Mesenchymal stem cell (in vitro differentiated cells and primary cell): Measurements from ENCODE around the gene ZNF148.

Experiments used
- DNase-seq: peaks from one replicate; pipeline ENCODE4 v3.0.0-alpha.2; 2013
- H2AFZ ChIP-seq: one replicate; pipeline ENCODE4 v1.6.1; 2013; ENCODE audit warnings: low read depth, mild to moderate bottlenecking, control low read depth, inconsistent platforms, low read length, moderate library complexity
- H2AK5ac ChIP-seq: 2 replicates; pipeline ENCODE4 v1.6.1; 2013; ENCODE audit warnings: low read length, moderate library complexity, mild to moderate bottlenecking, inconsistent platforms; ENCODE audit not compliant: severe bottlenecking
- H2BK120ac ChIP-seq: one replicate; pipeline ENCODE4 v1.6.1; 2013; ENCODE audit warnings: low read depth, mild to moderate bottlenecking, inconsistent platforms, low read length, moderate library complexity
- H2BK12ac ChIP-seq, 2 experiments: one replicate each; pipeline ENCODE4 v1.6.1; 2013; ENCODE audit warnings: inconsistent platforms in 2 of 2, low read length in 2 of 2, mild to moderate bottlenecking in 2 of 2, moderate library complexity in 2 of 2, control low read depth in 1 of 2
- H2BK15ac ChIP-seq: one replicate; pipeline ENCODE4 v1.6.1; 2013; ENCODE audit warnings: mild to moderate bottlenecking, low read depth, inconsistent platforms; ENCODE audit not compliant: poor library complexity, severe bottlenecking
- H2BK5ac ChIP-seq: 2 replicates; pipeline ENCODE4 v1.6.1; 2013; ENCODE audit warnings: low read depth, mild to moderate bottlenecking, low read length, control low read depth, inconsistent platforms; ENCODE audit not compliant: poor library complexity, severe bottlenecking
- H3K14ac ChIP-seq, 2 experiments: one replicate each; pipeline ENCODE4 v1.6.1; 2013; ENCODE audit warnings: inconsistent platforms in 2 of 2, low read length in 2 of 2, control low read depth in 1 of 2, mild to moderate bottlenecking in 1 of 2, moderate library complexity in 1 of 2
- H3K18ac ChIP-seq, 2 experiments: one replicate each; pipeline ENCODE4 v1.6.1; 2013; ENCODE audit warnings: inconsistent platforms in 2 of 2, low read length in 2 of 2, control low read depth in 1 of 2, low read depth in 1 of 2, mild to moderate bottlenecking in 1 of 2
- H3K23ac ChIP-seq, 2 experiments: one replicate each; pipeline ENCODE4 v1.6.1; 2013; ENCODE audit warnings: inconsistent platforms in 2 of 2, low read length in 2 of 2, mild to moderate bottlenecking in 2 of 2, moderate library complexity in 2 of 2, control low read depth in 1 of 2
- H3K27ac ChIP-seq: 2 replicates; pipeline ENCODE4 v1.5.1; 2013; ENCODE audit warnings: mild to moderate bottlenecking, moderate library complexity, low read length, control low read depth, inconsistent platforms; ENCODE audit not compliant: poor library complexity, severe bottlenecking
- H3K27me3 ChIP-seq, 2 experiments: 2 replicates each; pipeline versions ENCODE4 v1.6.1 to v1.7.0; 2013; ENCODE audit warnings: low read length in 2 of 2, mild to moderate bottlenecking in 2 of 2, moderate library complexity in 2 of 2, control low read depth in 1 of 2, inconsistent platforms in 1 of 2; ENCODE audit not compliant: control insufficient read depth in 1 of 2, insufficient read depth in 1 of 2
- H3K36me3 ChIP-seq, 2 experiments: 2 replicates each; pipeline versions ENCODE4 v1.6.1 to v1.7.0; 2013; ENCODE audit warnings: low read length in 2 of 2, control low read depth in 1 of 2, inconsistent platforms in 1 of 2, low read depth in 1 of 2, mild to moderate bottlenecking in 1 of 2; ENCODE audit not compliant: insufficient read depth in 2 of 2, control insufficient read depth in 1 of 2
- H3K4ac ChIP-seq, 2 experiments: one replicate each; pipeline ENCODE4 v1.6.1; 2013; ENCODE audit warnings: inconsistent platforms in 2 of 2, low read length in 2 of 2, mild to moderate bottlenecking in 2 of 2, moderate library complexity in 2 of 2, control low read depth in 1 of 2, low read depth in 1 of 2
- H3K4me1 ChIP-seq: 2 replicates; pipeline ENCODE4 v1.6.1; 2013; ENCODE audit warnings: low read depth, low read length, control low read depth; ENCODE audit not compliant: control insufficient read depth, insufficient read depth
- H3K4me2 ChIP-seq: 2 replicates; pipeline ENCODE4 v1.6.1; 2013; ENCODE audit warnings: low read length, mild to moderate bottlenecking, inconsistent platforms; ENCODE audit not compliant: poor library complexity, severe bottlenecking
- H3K4me3 ChIP-seq, 2 experiments: 2 replicates each; pipeline versions ENCODE4 v1.5.1 to v1.7.0; 2013; ENCODE audit warnings: low read length in 2 of 2, mild to moderate bottlenecking in 2 of 2, control low read depth in 1 of 2, low read depth in 1 of 2; ENCODE audit not compliant: insufficient read depth in 1 of 2
- H3K79me1 ChIP-seq: replicated peaks from 2 replicates; pipeline ENCODE4 v1.6.1; 2013; ENCODE audit warnings: mild to moderate bottlenecking, control low read depth, low read length, inconsistent platforms; ENCODE audit not compliant: poor library complexity, severe bottlenecking
- H3K9ac ChIP-seq: 2 replicates; pipeline ENCODE4 v1.7.0; 2013; ENCODE audit warnings: mild to moderate bottlenecking, low read length, moderate library complexity
- H3K9me3 ChIP-seq: 2 replicates; pipeline ENCODE4 v1.7.0; 2013; ENCODE audit warnings: mild to moderate bottlenecking, low read length; ENCODE audit not compliant: control insufficient read depth
- H4K8ac ChIP-seq: one replicate; pipeline ENCODE4 v1.6.1; 2013; ENCODE audit warnings: inconsistent platforms, mild to moderate bottlenecking, low read length, moderate library complexity
- H4K91ac ChIP-seq: one replicate; pipeline ENCODE4 v1.6.1; 2013; ENCODE audit warnings: mild to moderate bottlenecking, low read length, inconsistent platforms
- WGBS: methylation state at CpG from one replicate; pipeline ENCODE4 v1.1.7; 2013; ENCODE audit warnings: mixed read lengths; 5-methylcytosine and 5-hydroxymethylcytosine counted together

Gene ZNF148

DNA sequence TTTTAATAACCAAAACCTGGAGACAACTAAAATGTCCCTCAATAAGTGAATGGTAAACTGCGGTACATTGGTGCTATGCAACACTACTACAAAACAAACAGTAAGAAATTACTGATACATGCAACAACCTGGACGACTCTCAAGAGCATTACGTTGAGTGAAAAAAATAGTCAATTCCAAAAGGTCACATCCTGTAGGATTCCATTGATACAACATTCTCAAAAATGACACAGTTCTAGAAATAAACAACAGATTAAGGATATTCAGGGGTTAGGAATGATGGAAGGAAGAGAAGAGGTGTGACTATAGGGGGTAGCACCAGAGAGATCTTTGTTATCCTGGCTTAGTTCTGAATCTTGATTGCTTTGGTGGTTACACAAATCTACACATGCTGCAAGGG lies 72.2 kb downstream of the ZNF148 start:
- Histone ChIP-seq H3K4me1 (peaks cover 2% of the 10 kb centered on the region), H2BK15ac (no peak overlapping the region), H3K27me3 (no peaks in the 10 kb centered on the region), H3K9ac (no peak overlapping the region), H2BK120ac (no peak overlapping the region), H3K79me1 (peaks cover 23% of the 10 kb centered on the region), H3K23ac (no peak overlapping the region), H3K4me3 (no peak overlapping the region), H2AK5ac (no peak overlapping the region), H4K8ac (peak overlapping the region; percentile 12), H3K36me3 (peaks cover 6 to 8% of the 10 kb centered on the region in 2 experiments), H2BK5ac (no peak overlapping the region), H3K4me2 (no peak overlapping the region), H3K18ac (peak overlapping the region in 1 of 2 experiments; percentile 49), H2BK12ac (no peak overlapping the region), H3K4ac (no peak overlapping the region), H3K27ac (no peak overlapping the region), H4K91ac (no peak overlapping the region), H2AFZ (no peak overlapping the region), H3K14ac (no peak overlapping the region), H3K9me3 (no peaks in the 10 kb centered on the region)
- DNase-seq = no peak
- 93% methylated on average over 3 of the region's 3 CpGs for WGBS

DNA sequence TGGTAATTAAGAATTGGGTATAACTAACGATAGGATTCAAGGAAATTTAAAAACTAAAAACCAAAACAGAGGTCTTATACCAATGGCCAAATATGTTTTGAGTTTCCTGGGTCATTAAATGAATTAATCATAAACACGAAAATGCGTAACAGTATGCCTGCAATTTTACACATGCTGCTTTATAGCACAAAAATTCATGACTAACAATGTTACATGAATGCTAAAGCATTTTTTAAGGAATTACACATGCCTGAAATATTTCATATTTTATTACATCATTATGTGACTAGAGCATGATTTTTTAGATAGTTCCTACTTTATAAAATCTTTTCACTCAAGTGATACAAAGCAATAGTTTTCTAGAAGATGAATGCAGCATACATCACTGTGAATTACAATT lies 74.7 kb downstream of the ZNF148 start:
- no CpG with 5 or more reads among the region's 3 CpGs for WGBS
- no peak overlapping the region for H2AK5ac ChIP-seq
- H2BK5ac ChIP-seq = no peak overlapping the region
- no peak for DNase-seq
- no peaks in the 10 kb centered on the region for H3K9me3 ChIP-seq
- peaks cover 18% of the 10 kb centered on the region for H3K79me1 ChIP-seq
- H4K8ac ChIP-seq = no peak overlapping the region
- no peak overlapping the region for H3K4me3 ChIP-seq
- no peak overlapping the region for H2AFZ ChIP-seq
- H3K4me2 ChIP-seq = no peak overlapping the region
- H2BK120ac ChIP-seq = no peak overlapping the region
- no peak overlapping the region for H3K23ac ChIP-seq
- H3K14ac ChIP-seq = no peak overlapping the region
- H2BK15ac ChIP-seq = no peak overlapping the region
- peak overlapping the region; percentile 47 for H3K9ac ChIP-seq
- no peak overlapping the region for H4K91ac ChIP-seq
- peaks cover 2% of the 10 kb centered on the region for H3K4me1 ChIP-seq
- H3K18ac ChIP-seq = no peak overlapping the region
- H3K4ac ChIP-seq = no peak overlapping the region
- H3K27me3 ChIP-seq = no peaks in the 10 kb centered on the region
- H2BK12ac ChIP-seq = no peak overlapping the region
- H3K27ac ChIP-seq = peak overlapping the region; percentile 10
- peaks cover 4 to 6% of the 10 kb centered on the region in 2 experiments for H3K36me3 ChIP-seq

DNA sequence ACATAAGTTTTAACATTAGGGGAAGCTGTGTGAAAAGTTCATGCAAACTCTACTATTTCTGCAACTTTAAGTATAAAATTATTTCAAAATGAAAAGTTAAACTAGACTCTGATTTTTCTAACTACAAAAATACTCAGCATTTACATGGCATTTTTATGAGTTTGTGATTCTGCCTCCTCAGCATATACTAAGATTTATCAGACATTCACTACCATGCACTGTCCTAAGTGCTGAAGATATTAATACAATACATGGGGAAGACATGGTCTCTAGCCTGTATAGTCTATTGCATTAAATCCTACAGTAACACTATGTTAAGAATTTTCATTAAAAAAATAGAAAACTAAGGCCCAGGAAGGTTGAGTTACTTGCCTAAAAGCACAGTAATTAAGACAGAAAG lies 80.7 kb downstream of the ZNF148 start:
- Histone ChIP-seq H3K4me1 (no peaks in the 10 kb centered on the region), H2BK5ac (no peak overlapping the region), H4K8ac (no peak overlapping the region), H3K18ac (no peak overlapping the region), H3K4ac (no peak overlapping the region), H2AFZ (no peak overlapping the region), H3K9ac (no peak overlapping the region), H2BK12ac (no peak overlapping the region), H3K79me1 (peaks cover 14% of the 10 kb centered on the region), H3K27ac (no peak overlapping the region), H3K9me3 (no peaks in the 10 kb centered on the region), H3K4me3 (no peak overlapping the region), H3K36me3 (no peaks in the 10 kb centered on the region), H3K4me2 (no peak overlapping the region), H2BK120ac (no peak overlapping the region), H3K27me3 (no peaks in the 10 kb centered on the region), H4K91ac (no peak overlapping the region), H2AK5ac (no peak overlapping the region), H2BK15ac (no peak overlapping the region), H3K23ac (no peak overlapping the region), H3K14ac (no peak overlapping the region)
- no peak for DNase-seq

DNA sequence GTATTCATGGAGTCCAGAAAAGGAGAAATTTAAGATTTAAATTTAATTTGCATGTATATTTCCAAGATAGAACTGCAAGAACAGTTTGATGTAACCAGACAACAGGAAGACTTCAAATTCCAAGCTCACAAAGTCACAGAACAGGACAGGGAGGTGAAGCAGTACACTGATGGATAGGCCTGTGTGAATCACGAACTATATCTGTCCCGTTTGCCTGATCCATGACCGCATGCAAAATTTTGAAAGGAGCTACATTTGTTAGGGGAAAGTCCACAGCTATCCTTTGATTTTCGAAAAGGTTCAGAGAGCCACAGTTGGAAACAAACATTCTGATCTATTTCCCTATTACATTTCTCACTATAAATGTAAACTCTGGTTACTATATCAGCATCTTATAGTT lies 83.1 kb downstream of the ZNF148 start:
- H3K4me1 ChIP-seq = no peaks in the 10 kb centered on the region
- no peak overlapping the region for H3K9ac ChIP-seq
- H3K27me3 ChIP-seq = no peaks in the 10 kb centered on the region

More for the DNA sequence above, 83.1 kb downstream of the ZNF148 start:
- Histone ChIP-seq H4K8ac (no peak overlapping the region), H3K79me1 (peaks cover 18% of the 10 kb centered on the region), H3K14ac (no peak overlapping the region), H3K36me3 (peaks cover 0 to 22% of the 10 kb centered on the region in 2 experiments), H2BK120ac (no peak overlapping the region), H3K18ac (no peak overlapping the region), H3K9me3 (no peaks in the 10 kb centered on the region), H3K4ac (no peak overlapping the region), H3K27ac (no peak overlapping the region), H3K4me3 (no peak overlapping the region), H2AFZ (no peak overlapping the region), H2BK15ac (no peak overlapping the region), H2BK5ac (no peak overlapping the region), H3K23ac (no peak overlapping the region), H4K91ac (no peak overlapping the region), H2AK5ac (no peak overlapping the region), H2BK12ac (no peak overlapping the region), H3K4me2 (no peak overlapping the region)
- WGBS = 94% methylated on average over 4 of the region's 4 CpGs
- no peak for DNase-seq
